GM12864 (cell line): ENCODE results near the gene PRKD3.

Experiments
- DNase-seq: peaks from one replicate; pipeline ENCODE4 v3.0.0-alpha.2; 2011; ENCODE audit warnings: low read depth
- H3K4me3 ChIP-seq: 2 replicates; pipeline ENCODE4 v1.5.1; 2011; ENCODE audit warnings: mild to moderate bottlenecking, low read depth, low read length, control low read depth
- CTCF ChIP-seq: IDR thresholded peaks from 2 replicates; pipeline ENCODE4 v1.5.1; 2011; ENCODE audit warnings: low read depth, mild to moderate bottlenecking, moderate library complexity, low read length, control low read depth, inconsistent platforms; ENCODE audit errors: missing control alignments

PRKD3 gene

DNA sequence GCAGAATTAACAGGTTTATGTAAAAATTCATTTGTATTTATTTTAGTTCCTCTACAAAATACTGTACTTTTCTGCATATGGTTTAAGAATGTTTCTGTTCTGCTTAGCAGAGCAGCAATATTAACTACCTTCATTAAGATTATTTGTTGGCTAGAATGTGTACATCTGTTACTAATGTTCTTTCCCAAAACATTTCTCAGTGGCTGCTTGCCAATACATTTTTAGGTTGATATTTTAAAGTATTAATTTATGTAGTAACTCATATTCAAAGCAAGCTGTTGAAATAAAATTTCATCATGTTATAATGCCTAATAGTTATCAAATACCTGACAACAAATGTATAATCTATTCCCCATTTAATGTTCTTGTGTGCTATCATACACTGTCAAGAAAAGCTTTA, 40.3 kb downstream of the PRKD3 start:
- H3K4me3 ChIP-seq = no peak overlapping the region
- TF ChIP-seq CTCF = no peak
- DNase-seq = no peak

- no peak for TF ChIP-seq CTCF
- DNase-seq = no peak
- H3K4me3 ChIP-seq = no peak overlapping the region
Observed at GRCh38 chr2:37283207-37283606, 41.4 kb downstream of the PRKD3 start.

DNA sequence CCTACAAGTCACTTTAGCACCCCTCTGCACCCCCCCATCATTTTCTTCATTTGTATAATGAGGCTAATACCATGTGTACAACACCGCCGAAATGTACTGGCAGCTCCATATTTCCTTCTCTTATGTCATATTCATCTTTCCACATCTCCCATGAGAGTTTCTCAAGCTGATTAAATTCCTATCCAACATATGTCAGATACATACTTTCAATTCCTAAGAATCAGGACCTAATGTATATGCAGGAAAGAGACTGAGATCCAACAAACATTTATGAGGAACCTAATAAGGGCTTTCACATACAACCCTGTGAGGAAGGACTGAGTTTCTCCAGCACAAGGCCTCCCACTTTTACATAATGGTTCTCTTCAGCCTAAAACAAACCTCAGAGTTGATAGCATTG, 41.9 kb downstream of the PRKD3 start:
- DNase-seq = no peak
- no peak overlapping the region for H3K4me3 ChIP-seq
- TF ChIP-seq CTCF = no peak

DNA sequence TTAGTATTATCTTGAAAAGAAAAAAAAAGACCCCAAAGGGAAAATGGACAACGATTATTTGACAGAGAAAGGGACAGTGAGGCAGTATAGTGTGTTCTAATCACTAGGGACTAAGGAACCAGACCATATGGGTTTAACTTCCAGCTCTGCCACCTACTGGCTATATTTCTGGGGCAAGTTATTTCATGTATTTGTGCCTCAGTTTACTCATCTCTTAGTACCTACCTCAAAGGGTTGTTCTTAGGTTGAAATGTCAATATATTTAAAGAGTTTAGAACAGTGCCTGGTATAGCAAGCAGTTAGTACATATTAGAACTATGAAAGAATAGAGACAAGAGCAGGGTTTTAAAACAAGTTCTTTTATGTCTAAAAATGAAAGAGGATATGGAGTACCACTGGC, 42.7 kb downstream of the PRKD3 start:
- TF ChIP-seq CTCF = peak; percentile 9
- DNase-seq = no peak
- no peak overlapping the region for H3K4me3 ChIP-seq

DNA sequence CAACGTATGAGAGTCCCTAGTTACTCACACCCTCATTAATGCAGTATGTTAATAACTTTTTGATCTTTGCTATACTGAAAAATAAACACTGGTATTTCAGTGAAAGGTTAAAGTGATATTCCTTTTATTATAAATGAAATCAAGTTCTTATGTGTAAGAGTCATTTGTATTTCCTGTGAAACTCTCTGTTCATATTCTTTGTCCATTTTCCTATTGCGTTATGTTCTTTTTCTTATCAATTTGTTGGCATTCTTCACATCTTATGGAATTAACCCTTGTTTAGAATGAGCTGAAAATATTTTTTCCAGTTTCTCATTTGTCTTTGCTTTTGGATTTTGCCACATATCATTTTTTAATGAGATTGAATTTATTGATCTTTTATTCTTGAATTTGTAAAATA, 48.3 kb downstream of the PRKD3 start:
- no peak overlapping the region for H3K4me3 ChIP-seq
- no peak for TF ChIP-seq CTCF
- DNase-seq = no peak
